GM18507 (cell line): Measurements from ENCODE around the gene CFAP52.

Source experiments
- DNase-seq: peaks from one replicate; pipeline ENCODE4 v3.0.0; 2011; ENCODE audit warnings: low read depth; ENCODE audit not compliant: insufficient read length; ENCODE audit errors: extremely low spot score
- FAIRE-seq: peaks from 2 replicates; lab custom pipeline; 2011; peaks lifted over from hg19 to GRCh38; lab: Jason Lieb, UNC

The CFAP52 gene

GRCh38 chr17:9677896-9678295 is 101.5 kb downstream of the CFAP52 start:
- FAIRE-seq (no peak), DNase-seq (no peak)

GRCh38 chr17:9684955-9685621 is 108.6 kb downstream of the CFAP52 start:
- no peak for DNase-seq
- no peak for FAIRE-seq
